PC-3 (cell line): Measurements from ENCODE around the gene CFI. TPM values are rescaled to one million over a fixed set of nuclear protein-coding genes. Genes with fewer than 3 reads are reported as not detected.

Experiments
- ATAC-seq: fragments of 200-7000 bp; cut with Tn5 transposase; 2 replicates; pipeline ENCODE4 v1.9.1; 2020; ENCODE audit warnings: mild to moderate bottlenecking, moderate library complexity
- BruUV-seq: library from RNA; stranded (reverse); fragments of 400-500 nt; replicated peaks from 2 replicates; lab custom pipeline; 2021; lab: Mats Ljungman, UMichigan
- CTCF ChIA-PET: fragments of 300-600 bp; sonication (Branson Sonifier 250); formaldehyde crosslinking; loops from one replicate; lab custom pipeline; 2022; ENCODE audit warnings: antibody characterized with exemption; lab: Charles Lee
- POLR2A ChIA-PET: fragments of 300-600 bp; sonication (Branson Sonifier 250); formaldehyde crosslinking; loops from one replicate; lab custom pipeline; 2022; ENCODE audit warnings: antibody characterized with exemption; ENCODE audit not compliant: unreplicated experiment; lab: Charles Lee
- DNase-seq: peaks from one replicate; pipeline ENCODE4 v3.0.0-alpha.2; 2015
- H2AFZ ChIP-seq: fragments of 300-600 bp; sonication (generic); 2 replicates; pipeline ENCODE4 v1.6.0; 2016; ENCODE audit warnings: antibody characterized with exemption, low read length
- H3F3A ChIP-seq: fragments of 300-600 bp; sonication (generic); one replicate; pipeline ENCODE4 v1.6.0; 2017; ENCODE audit warnings: antibody characterized with exemption, low read length, control low read depth, mild to moderate bottlenecking; ENCODE audit not compliant: unreplicated experiment
- H3K27ac ChIP-seq: fragments of 300-600 bp; sonication (generic); 2 replicates; pipeline ENCODE4 v1.5.1; 2016; ENCODE audit warnings: mild to moderate bottlenecking, low read length
- H3K27me3 ChIP-seq: fragments of 300-600 bp; sonication (generic); 2 replicates; pipeline ENCODE4 v1.6.1; 2016; ENCODE audit warnings: low read length, mixed read lengths
- H3K36me3 ChIP-seq: fragments of 300-600 bp; sonication (generic); 2 replicates; pipeline ENCODE4 v1.6.1; 2016; ENCODE audit warnings: low read depth, mixed run types, low read length, mixed read lengths
- H3K4me1 ChIP-seq: fragments of 300-600 bp; sonication (generic); 2 replicates; pipeline ENCODE4 v1.5.1; 2016; ENCODE audit warnings: low read length; ENCODE audit not compliant: insufficient read depth
- H3K4me2 ChIP-seq: fragments of 300-600 bp; sonication (generic); 2 replicates; pipeline ENCODE4 v1.6.0; 2016; ENCODE audit warnings: low read length
- H3K4me3 ChIP-seq: fragments of 300-600 bp; sonication (generic); 2 replicates; pipeline ENCODE4 v1.5.1; 2016; ENCODE audit warnings: mild to moderate bottlenecking, low read length, mixed read lengths
- H3K79me2 ChIP-seq: fragments of 300-600 bp; sonication (generic); 2 replicates; pipeline ENCODE4 v1.6.1; 2017; ENCODE audit warnings: low read length, mixed read lengths
- H3K9ac ChIP-seq: fragments of 300-600 bp; sonication (generic); 2 replicates; pipeline ENCODE4 v1.6.0; 2016; ENCODE audit warnings: mild to moderate bottlenecking, low read length
- H3K9me2 ChIP-seq: fragments of 300-600 bp; sonication (generic); replicated peaks from 2 replicates; pipeline ENCODE4 v1.6.1; 2016; ENCODE audit warnings: mixed run types, low read length, mixed read lengths
- H3K9me3 ChIP-seq: fragments of 300-600 bp; sonication (generic); 2 replicates; pipeline ENCODE4 v1.6.1; 2016; ENCODE audit warnings: low read length, mixed read lengths
- H4K20me1 ChIP-seq: fragments of 300-600 bp; sonication (generic); 2 replicates; pipeline ENCODE4 v1.6.1; 2016; ENCODE audit warnings: low read length, mixed read lengths
- EZH2 ChIP-seq: fragments of 300-600 bp; sonication (generic); IDR thresholded peaks from one replicate; pipeline ENCODE4 v1.6.1; 2017; ENCODE audit warnings: antibody characterized with exemption, mild to moderate bottlenecking, low read length; ENCODE audit not compliant: unreplicated experiment
- EZH2phosphoT487 ChIP-seq: fragments of 300-600 bp; sonication (generic); IDR thresholded peaks from 2 replicates; pipeline ENCODE4 v1.6.1; 2018; ENCODE audit warnings: mild to moderate bottlenecking, antibody characterized with exemption, low read length, borderline replicate concordance
- intact Hi-C: fragments of 100-400 bp; cut with micrococcal nuclease; formaldehyde crosslinking; loops from 2 replicates; pipeline ENCODE4 v1.9.0; 2023
- total RNA-seq: library from RNA; depleted of rRNA; stranded (reverse); fragments of >200 nt; gene quantifications from 2 replicates; pipeline ENCODE4 v1.2.3, GENCODE V29; 2014
- TF ChIP-seq, protein P1 (sequence below): fragments of 300-600 bp; sonication (generic); conservative IDR thresholded peaks from 2 replicates; pipeline ENCODE4 v1.5.1; 2017; ENCODE audit warnings: antibody characterized with exemption, low read depth, mild to moderate bottlenecking, low read length

Gene CFI
- total RNA-seq, 1 experiment from 2014 or later, result not detected

DNA sequence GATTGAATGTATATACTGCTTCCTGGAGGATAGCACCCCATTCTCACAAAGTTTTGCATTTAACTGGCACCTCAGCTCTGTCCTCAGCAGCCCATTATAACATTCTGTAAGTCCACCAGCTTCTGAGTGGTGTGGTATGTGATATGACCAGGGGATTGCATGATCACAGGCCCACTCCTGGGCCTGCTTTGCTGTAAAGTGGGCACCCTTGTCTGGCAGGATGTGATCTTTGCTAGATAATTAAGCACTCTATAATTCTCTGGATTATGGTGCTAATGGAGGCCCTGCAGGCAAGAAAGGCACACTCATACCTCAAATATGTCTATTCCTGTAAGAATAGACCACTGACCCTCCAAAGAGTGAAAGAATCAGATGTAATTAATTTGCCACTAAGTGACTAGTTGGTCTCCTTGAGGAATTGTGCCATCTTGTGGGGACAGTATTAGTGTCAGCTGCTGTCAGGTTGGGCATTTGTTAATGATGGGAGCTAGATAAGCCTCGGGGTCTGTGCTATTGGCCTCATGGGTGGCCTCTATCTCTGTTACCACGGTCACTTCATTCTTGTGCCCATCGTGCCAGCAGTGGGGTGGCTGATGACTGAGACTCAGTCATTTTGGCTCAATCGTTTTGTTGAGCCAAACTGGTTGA, 2.2 kb upstream of the CFI start:
- ATAC-seq, result peak; percentile 80
- Histone ChIP-seq H2AFZ (no peak overlapping the region), H3K9me3 (no peaks in the 10 kb centered on the region), H3K4me3 (no peak overlapping the region), H3K27me3 (no peaks in the 10 kb centered on the region), H3K36me3 (no peaks in the 10 kb centered on the region), H3K9ac (no peak overlapping the region), H3K27ac (no peak overlapping the region), H3K9me2 (no peaks in the 10 kb centered on the region), H3F3A (no peaks in the 10 kb centered on the region), H3K4me1 (no peaks in the 10 kb centered on the region), H3K4me2 (no peak overlapping the region), H3K79me2 (no peaks in the 10 kb centered on the region), H4K20me1 (no peaks in the 10 kb centered on the region)
- POLR2A ChIA-PET, result no interaction called here
- TF ChIP-seq, protein P1, sequence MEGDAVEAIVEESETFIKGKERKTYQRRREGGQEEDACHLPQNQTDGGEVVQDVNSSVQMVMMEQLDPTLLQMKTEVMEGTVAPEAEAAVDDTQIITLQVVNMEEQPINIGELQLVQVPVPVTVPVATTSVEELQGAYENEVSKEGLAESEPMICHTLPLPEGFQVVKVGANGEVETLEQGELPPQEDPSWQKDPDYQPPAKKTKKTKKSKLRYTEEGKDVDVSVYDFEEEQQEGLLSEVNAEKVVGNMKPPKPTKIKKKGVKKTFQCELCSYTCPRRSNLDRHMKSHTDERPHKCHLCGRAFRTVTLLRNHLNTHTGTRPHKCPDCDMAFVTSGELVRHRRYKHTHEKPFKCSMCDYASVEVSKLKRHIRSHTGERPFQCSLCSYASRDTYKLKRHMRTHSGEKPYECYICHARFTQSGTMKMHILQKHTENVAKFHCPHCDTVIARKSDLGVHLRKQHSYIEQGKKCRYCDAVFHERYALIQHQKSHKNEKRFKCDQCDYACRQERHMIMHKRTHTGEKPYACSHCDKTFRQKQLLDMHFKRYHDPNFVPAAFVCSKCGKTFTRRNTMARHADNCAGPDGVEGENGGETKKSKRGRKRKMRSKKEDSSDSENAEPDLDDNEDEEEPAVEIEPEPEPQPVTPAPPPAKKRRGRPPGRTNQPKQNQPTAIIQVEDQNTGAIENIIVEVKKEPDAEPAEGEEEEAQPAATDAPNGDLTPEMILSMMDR, result peak; percentile 68
- TF ChIP-seq EZH2phosphoT487, result no peak
- CTCF ChIA-PET, result interaction anchor here (1.0 to 1.3 kb wide), 2 partner anchors 103 to 145 kb away, joined by 4 to 13 read pairs; no protein-coding TSS in a partner anchor
- no TSS peak for BruUV-seq
- peak; percentile 58 for DNase-seq
- intact Hi-C loops, result loop anchor here (1.0 to 2.0 kb wide), 3 partner anchors 101 to 381 kb away; partner anchors contain the start of gene CASP6

DNA sequence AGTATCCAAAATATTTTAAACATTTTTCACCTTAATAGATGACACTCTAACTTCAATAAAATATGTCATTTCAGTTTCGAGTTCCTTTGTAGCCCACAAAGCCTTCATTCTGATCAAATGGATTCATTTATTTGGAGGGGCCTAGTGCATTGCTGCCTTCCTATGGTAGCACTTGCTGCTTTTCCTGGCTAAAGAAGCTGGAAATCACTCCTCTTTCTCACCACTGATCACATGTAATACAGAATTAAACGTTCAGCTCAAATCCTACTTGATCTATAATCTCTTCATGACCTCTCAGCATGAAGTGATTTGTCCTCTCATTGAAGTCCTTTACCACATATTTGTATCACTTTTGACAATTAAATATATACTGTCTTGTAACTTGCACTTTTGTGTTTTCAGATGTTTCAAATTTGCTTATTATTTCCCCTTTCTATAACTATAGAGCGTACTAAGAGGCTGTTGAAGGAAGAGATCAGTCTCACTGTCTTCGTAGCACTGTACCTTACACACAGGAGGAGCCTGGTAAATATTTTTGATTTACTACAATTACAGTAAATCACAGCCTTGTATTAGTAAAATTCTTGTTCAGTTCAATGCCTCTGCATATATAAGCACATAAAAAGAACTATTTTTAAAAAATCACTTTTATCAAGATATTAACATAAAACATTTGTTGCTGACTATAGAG, 555 bp downstream of the CFI start:
- H3K4me3 ChIP-seq, result no peak overlapping the region
- BruUV-seq, result no TSS peak
- POLR2A ChIA-PET, result no interaction called here
- H3K79me2 ChIP-seq, result no peaks in the 10 kb centered on the region
- no peaks in the 10 kb centered on the region for H3K36me3 ChIP-seq
- H3K9me3 ChIP-seq, result no peaks in the 10 kb centered on the region
- intact Hi-C loops, result no loop called here
- H3K9ac ChIP-seq, result no peak overlapping the region
- H3K4me1 ChIP-seq, result no peaks in the 10 kb centered on the region
- no peaks in the 10 kb centered on the region for H3K9me2 ChIP-seq
- no peak overlapping the region for H3K4me2 ChIP-seq
- H3F3A ChIP-seq, result no peaks in the 10 kb centered on the region
- CTCF ChIA-PET, result no interaction called here
- no peak overlapping the region for H3K27ac ChIP-seq
- ATAC-seq (no peak), DNase-seq (no peak)
- H3K27me3 ChIP-seq, result no peaks in the 10 kb centered on the region
- H4K20me1 ChIP-seq, result no peaks in the 10 kb centered on the region
- no peak overlapping the region for H2AFZ ChIP-seq
- TF ChIP-seq EZH2 (no peak), EZH2phosphoT487 (no peak)
- TF ChIP-seq, protein P1, result no peak

DNA sequence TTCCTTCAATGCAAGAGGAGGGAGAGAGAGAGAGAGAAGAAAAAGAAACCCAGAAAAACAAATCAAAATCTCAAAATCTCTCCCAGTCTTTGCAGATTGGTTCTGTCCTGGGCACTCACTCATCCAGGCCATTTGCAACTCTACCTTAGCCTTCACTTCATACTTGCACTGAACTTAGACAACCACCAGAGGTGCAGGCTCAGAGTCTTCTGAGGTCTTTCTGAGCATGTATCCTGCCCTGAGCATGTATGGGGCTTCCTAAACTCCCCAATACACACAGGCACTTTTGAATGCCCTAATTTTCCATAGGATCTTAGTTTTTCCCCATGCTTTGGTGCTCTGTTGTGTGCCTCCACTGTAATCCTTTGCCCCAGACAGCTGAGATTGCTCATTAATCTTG, 2.9 kb downstream of the CFI start:
- TF ChIP-seq, protein P1, result no peak
- TF ChIP-seq EZH2, result no peak
- no peak for TF ChIP-seq EZH2phosphoT487
- no peak for ATAC-seq
- intact Hi-C loops, result no loop called here

More for the DNA sequence above, 2.9 kb downstream of the CFI start:
- Histone ChIP-seq H2AFZ (no peak overlapping the region), H3F3A (no peaks in the 10 kb centered on the region), H3K4me2 (no peak overlapping the region), H3K4me1 (no peaks in the 10 kb centered on the region), H3K9me3 (no peaks in the 10 kb centered on the region), H3K27ac (no peak overlapping the region), H3K79me2 (no peaks in the 10 kb centered on the region), H3K27me3 (no peaks in the 10 kb centered on the region), H4K20me1 (no peaks in the 10 kb centered on the region), H3K9me2 (no peaks in the 10 kb centered on the region), H3K36me3 (no peaks in the 10 kb centered on the region), H3K9ac (no peak overlapping the region), H3K4me3 (no peak overlapping the region)
- POLR2A ChIA-PET, result no interaction called here
- BruUV-seq, result no TSS peak
- CTCF ChIA-PET, result no interaction called here
- DNase-seq, result no peak
